H9 (cell line): ENCODE measurements around the gene SLC39A2. TPM values are rescaled to one million over a fixed set of nuclear protein-coding genes. Genes with fewer than 3 reads are reported as not detected.

ENCODE experiments used
- DNase-seq: peaks from one replicate; pipeline ENCODE4 v3.0.0-alpha.2; 2017
- H2AFZ ChIP-seq: one replicate; pipeline ENCODE4 v1.6.1; 2013; ENCODE audit warnings: mild to moderate bottlenecking, low read length, control low read depth, moderate library complexity
- H2AK5ac ChIP-seq: 2 replicates; pipeline ENCODE4 v1.6.1; 2013; ENCODE audit warnings: low read length, control low read depth, mixed read lengths; ENCODE audit not compliant: insufficient read length
- H2BK120ac ChIP-seq: one replicate; pipeline ENCODE4 v1.6.1; 2013; ENCODE audit warnings: low read depth, mild to moderate bottlenecking, low read length, control low read depth, inconsistent platforms; ENCODE audit not compliant: poor library complexity, severe bottlenecking
- H2BK12ac ChIP-seq: 2 replicates; pipeline ENCODE4 v1.6.1; 2013; ENCODE audit warnings: low read length, control low read depth, mixed read lengths, low read depth; ENCODE audit not compliant: insufficient read length
- H2BK15ac ChIP-seq: 2 replicates; pipeline ENCODE4 v1.6.1; 2013; ENCODE audit warnings: low read depth, low read length, control low read depth
- H2BK20ac ChIP-seq: one replicate; pipeline ENCODE4 v1.6.1; 2013; ENCODE audit warnings: low read depth, mild to moderate bottlenecking, low read length, control low read depth, inconsistent platforms; ENCODE audit not compliant: poor library complexity, severe bottlenecking
- H2BK5ac ChIP-seq: 2 replicates; pipeline ENCODE4 v1.6.1; 2013; ENCODE audit warnings: low read length, control low read depth, mixed read lengths; ENCODE audit not compliant: insufficient read length
- H3K14ac ChIP-seq: 2 replicates; pipeline ENCODE4 v1.6.1; 2013; ENCODE audit warnings: low read length, control low read depth; ENCODE audit not compliant: insufficient read depth
- H3K18ac ChIP-seq: 2 replicates; pipeline ENCODE4 v1.6.1; 2013; ENCODE audit warnings: low read depth, mild to moderate bottlenecking, mixed read lengths, low read length, control low read depth; ENCODE audit not compliant: insufficient read length
- H3K23ac ChIP-seq: 2 replicates; pipeline ENCODE4 v1.6.1; 2013; ENCODE audit warnings: low read length, control low read depth, mixed read lengths, low read depth; ENCODE audit not compliant: insufficient read length
- H3K23me2 ChIP-seq: 2 replicates; pipeline ENCODE4 v1.6.1; 2013; ENCODE audit warnings: low read depth, mild to moderate bottlenecking, mixed read lengths, low read length, control low read depth; ENCODE audit not compliant: insufficient read length, poor library complexity, severe bottlenecking
- H3K27ac ChIP-seq: 2 replicates; pipeline ENCODE4 v1.5.1; 2013; ENCODE audit warnings: low read length, control low read depth, mixed read lengths, low read depth; ENCODE audit not compliant: insufficient read length
- H3K27me3 ChIP-seq: 2 replicates; pipeline ENCODE4 v1.6.1; 2013; ENCODE audit warnings: low read length, control low read depth, inconsistent platforms; ENCODE audit not compliant: insufficient read depth
- H3K4ac ChIP-seq: 2 replicates; pipeline ENCODE4 v1.6.1; 2013; ENCODE audit warnings: low read depth, mild to moderate bottlenecking, control low read depth, inconsistent platforms, low read length, moderate library complexity
- H3K4me1 ChIP-seq: 2 replicates; pipeline ENCODE4 v1.6.1; 2013; ENCODE audit warnings: low read length, control low read depth, inconsistent platforms; ENCODE audit not compliant: insufficient read depth
- H3K4me2 ChIP-seq: 2 replicates; pipeline ENCODE4 v1.6.1; 2013; ENCODE audit warnings: low read length, control low read depth, mixed read lengths; ENCODE audit not compliant: insufficient read length, insufficient read depth
- H3K56ac ChIP-seq: 2 replicates; pipeline ENCODE4 v1.6.1; 2013; ENCODE audit warnings: low read depth, mild to moderate bottlenecking, mixed read lengths, low read length, control low read depth; ENCODE audit not compliant: insufficient read length
- H3K79me1 ChIP-seq: 2 replicates; pipeline ENCODE4 v1.6.1; 2013; ENCODE audit warnings: low read depth, mild to moderate bottlenecking, moderate library complexity, low read length, control low read depth, inconsistent platforms; ENCODE audit not compliant: insufficient read depth, poor library complexity, severe bottlenecking
- H3K79me2 ChIP-seq: 2 replicates; pipeline ENCODE4 v1.6.1; 2013; ENCODE audit warnings: low read length, control low read depth, inconsistent platforms; ENCODE audit not compliant: insufficient read depth
- H3K9ac ChIP-seq: 2 replicates; pipeline ENCODE4 v1.6.1; 2013; ENCODE audit warnings: low read length, control low read depth, mixed read lengths; ENCODE audit not compliant: insufficient read length; ENCODE audit errors: extremely low read depth
- H3K9me3 ChIP-seq: one replicate; pipeline ENCODE4 v1.6.1; 2013; ENCODE audit warnings: low read depth, low read length, inconsistent platforms; ENCODE audit not compliant: control insufficient read depth
- H3T11ph ChIP-seq: one replicate; pipeline ENCODE4 v1.6.1; 2013; ENCODE audit warnings: mild to moderate bottlenecking, low read length, control low read depth, inconsistent platforms
- H4K20me1 ChIP-seq: one replicate; pipeline ENCODE4 v1.6.1; 2013; ENCODE audit not compliant: control insufficient read depth, insufficient read length, insufficient read depth
- H4K5ac ChIP-seq: 2 replicates; pipeline ENCODE4 v1.6.1; 2013; ENCODE audit warnings: low read depth, mild to moderate bottlenecking, mixed read lengths, low read length, control low read depth; ENCODE audit not compliant: insufficient read length
- H4K8ac ChIP-seq: replicated peaks from 2 replicates; pipeline ENCODE4 v1.6.1; 2013; ENCODE audit warnings: low read length, control low read depth, mixed read lengths, low read depth; ENCODE audit not compliant: insufficient read length
- H4K91ac ChIP-seq: 2 replicates; pipeline ENCODE4 v1.6.1; 2013; ENCODE audit warnings: low read depth, mild to moderate bottlenecking, moderate library complexity, mixed read lengths, low read length, control low read depth; ENCODE audit not compliant: insufficient read length
- H3K27ac Mint-ChIP-seq, 3 experiments: 2 replicates in 2 of 3; 3 replicates in 1 of 3; pipeline ENCODE4 v1.8.0; 2020 to 2021; ENCODE audit warnings: mixed read lengths in 3 of 3, mild to moderate bottlenecking in 1 of 3, moderate library complexity in 1 of 3
- H3K27me3 Mint-ChIP-seq: 2 replicates; pipeline ENCODE4 v1.8.0; 2021; ENCODE audit warnings: low read depth, mild to moderate bottlenecking, moderate library complexity, mixed read lengths
- H3K36me3 Mint-ChIP-seq, 3 experiments: 2 replicates in 2 of 3; 3 replicates in 1 of 3; pipeline ENCODE4 v1.8.0; 2020 to 2021; ENCODE audit warnings: low read depth in 3 of 3, mixed read lengths in 3 of 3; ENCODE audit not compliant: insufficient read depth in 1 of 3
- H3K4me1 Mint-ChIP-seq, 2 experiments: 2 replicates each; pipeline ENCODE4 v1.8.0; 2020; ENCODE audit warnings: mixed read lengths in 2 of 2
- H3K4me3 Mint-ChIP-seq, 2 experiments: 2 replicates in 1 of 2; 3 replicates in 1 of 2; pipeline ENCODE4 v1.8.0; 2020 to 2021; ENCODE audit warnings: mild to moderate bottlenecking in 2 of 2, mixed read lengths in 2 of 2, moderate library complexity in 1 of 2
- H3K9me3 Mint-ChIP-seq, 2 experiments: 2 replicates in 1 of 2; 3 replicates in 1 of 2; pipeline ENCODE4 v1.8.0; 2020; ENCODE audit warnings: mild to moderate bottlenecking in 2 of 2, mixed read lengths in 2 of 2, moderate library complexity in 1 of 2
- WGBS: extraction: QIAGEN DNeasy Blood & Tissue Kit; methylation state at CpG from one replicate; pipeline ENCODE4 v1.1.7; 2013; ENCODE audit warnings: missing lambda C conversion rate, low lambda C conversion rate, mixed read lengths; ENCODE audit not compliant: insufficient read length; ENCODE audit errors: extremely low coverage; 5-methylcytosine and 5-hydroxymethylcytosine counted together
- microRNA-seq: library from miRNA; unstranded; fragments of <30 nt; microRNA quantifications from one replicate; pipeline ENCODE4, GENCODE V29; 2020; ENCODE audit warnings: borderline microRNAs expressed
- total RNA-seq: library from RNA; stranded (reverse); gene quantifications from 2 replicates; pipeline ENCODE4 v1.2.1, GENCODE V29; 2021
- TF ChIP-seq, protein P1 (sequence below): fragments of 200-600 bp; sonication (generic); conservative IDR thresholded peaks from 3 replicates; pipeline ENCODE4 v1.8.0; 2021; ENCODE audit warnings: antibody characterized with exemption, mild to moderate bottlenecking

SLC39A2 gene
- total RNA-seq, 1 experiment from 2014 or later = not detected

DNA sequence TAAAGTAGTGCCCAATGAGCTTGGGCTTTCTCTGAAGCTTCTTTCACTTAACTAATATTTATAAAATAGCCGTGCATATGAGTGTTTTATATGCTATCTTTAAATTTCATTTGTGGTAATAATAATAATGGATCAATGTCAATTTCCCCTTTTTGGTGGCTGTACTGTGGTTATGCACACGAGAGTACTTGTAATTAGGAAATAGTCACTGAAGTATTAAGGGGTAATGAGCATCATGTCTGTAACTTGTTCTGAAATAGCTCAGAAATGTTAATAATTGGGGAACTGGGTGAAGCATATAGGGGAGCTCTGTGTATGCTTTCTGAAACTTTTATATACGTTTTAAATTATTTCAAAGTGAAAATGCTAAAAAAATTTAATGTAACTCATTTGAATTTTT lies 51.5 kb downstream of the SLC39A2 start:
- Mint-ChIP-seq H3K27me3 (peaks cover 6% of the 10 kb centered on the region; the same call in 1 of the 2 replicates), H3K4me3 (no peak overlapping the region), H3K27ac (no peak overlapping the region), H3K9me3 (no peaks in the 10 kb centered on the region), H3K36me3 (no peaks in the 10 kb centered on the region), H3K4me1 (peaks cover 7 to 10% of the 10 kb centered on the region in 2 experiments)
- no peaks in the 10 kb centered on the region for H3K79me1 ChIP-seq
- no peaks in the 10 kb centered on the region for H3K79me2 ChIP-seq
- no CpG with 5 or more reads among the region's 3 CpGs for WGBS
- DNase-seq = no peak
- no peak overlapping the region for H2BK120ac ChIP-seq
- no peaks in the 10 kb centered on the region for H3K23me2 ChIP-seq
- no peak overlapping the region for H3K27ac ChIP-seq
- no peak overlapping the region for H4K8ac ChIP-seq
- no peak overlapping the region for H3K4ac ChIP-seq
- H3T11ph ChIP-seq = no peak overlapping the region
- no peak overlapping the region for H2AFZ ChIP-seq
- H3K14ac ChIP-seq = no peak overlapping the region
- H3K56ac ChIP-seq = no peak overlapping the region
- H2BK15ac ChIP-seq = no peak overlapping the region
- H4K20me1 ChIP-seq = no peaks in the 10 kb centered on the region
- H3K4me2 ChIP-seq = no peak overlapping the region
- no peak overlapping the region for H2BK20ac ChIP-seq
- H2AK5ac ChIP-seq = no peak overlapping the region
- no peak overlapping the region for H2BK5ac ChIP-seq
- no peaks in the 10 kb centered on the region; the same call in 1 of the 2 replicates for H3K4me1 ChIP-seq
- no peak overlapping the region for H3K23ac ChIP-seq
- no peak overlapping the region for H4K91ac ChIP-seq
- no peak overlapping the region for H3K9ac ChIP-seq
- no peak overlapping the region for H3K18ac ChIP-seq
- H3K9me3 ChIP-seq = no peaks in the 10 kb centered on the region
- no peaks in the 10 kb centered on the region for H3K27me3 ChIP-seq
- no peak overlapping the region for H2BK12ac ChIP-seq
- H4K5ac ChIP-seq = no peak overlapping the region
- TF ChIP-seq, protein P1, sequence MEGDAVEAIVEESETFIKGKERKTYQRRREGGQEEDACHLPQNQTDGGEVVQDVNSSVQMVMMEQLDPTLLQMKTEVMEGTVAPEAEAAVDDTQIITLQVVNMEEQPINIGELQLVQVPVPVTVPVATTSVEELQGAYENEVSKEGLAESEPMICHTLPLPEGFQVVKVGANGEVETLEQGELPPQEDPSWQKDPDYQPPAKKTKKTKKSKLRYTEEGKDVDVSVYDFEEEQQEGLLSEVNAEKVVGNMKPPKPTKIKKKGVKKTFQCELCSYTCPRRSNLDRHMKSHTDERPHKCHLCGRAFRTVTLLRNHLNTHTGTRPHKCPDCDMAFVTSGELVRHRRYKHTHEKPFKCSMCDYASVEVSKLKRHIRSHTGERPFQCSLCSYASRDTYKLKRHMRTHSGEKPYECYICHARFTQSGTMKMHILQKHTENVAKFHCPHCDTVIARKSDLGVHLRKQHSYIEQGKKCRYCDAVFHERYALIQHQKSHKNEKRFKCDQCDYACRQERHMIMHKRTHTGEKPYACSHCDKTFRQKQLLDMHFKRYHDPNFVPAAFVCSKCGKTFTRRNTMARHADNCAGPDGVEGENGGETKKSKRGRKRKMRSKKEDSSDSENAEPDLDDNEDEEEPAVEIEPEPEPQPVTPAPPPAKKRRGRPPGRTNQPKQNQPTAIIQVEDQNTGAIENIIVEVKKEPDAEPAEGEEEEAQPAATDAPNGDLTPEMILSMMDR = no peak

Small RNAs within 50 kb of the gene (microRNA-seq; reads per million reads assigned to microRNA genes)
- not detected for gene MIR6717

Other genes with a start within 250 kb of the SLC39A2 start
- gene EDDM3B, start 230.9 kb upstream of the SLC39A2 start, total RNA-seq = not detected in 2 replicates
- not detected in 2 replicates for gene RNASE6, start 218.0 kb upstream of the SLC39A2 start, total RNA-seq
- 1.2 and 1.6 TPM in 2 replicates for gene RNASE1, start 196.4 kb upstream of the SLC39A2 start, total RNA-seq
- not detected in 2 replicates for gene RNASE3, start 107.9 kb upstream of the SLC39A2 start, total RNA-seq
- gene RNASE2, start 43.8 kb upstream of the SLC39A2 start, total RNA-seq = not detected in 2 replicates
- 77.9 and 81.4 TPM in 2 replicates for gene METTL17, start 9.3 kb upstream of the SLC39A2 start, total RNA-seq
- gene NDRG2, start 25.8 kb downstream of the SLC39A2 start, total RNA-seq = 18.1 and 20.6 TPM in 2 replicates
- gene TPPP2, start 30.9 kb downstream of the SLC39A2 start, total RNA-seq = not detected in 2 replicates
- not detected in 2 replicates for gene RNASE13, start 35.5 kb downstream of the SLC39A2 start, total RNA-seq
- gene RNASE7, start 43.1 kb downstream of the SLC39A2 start, total RNA-seq = not detected in 2 replicates
- not detected in 2 replicates for gene RNASE8, start 58.5 kb downstream of the SLC39A2 start, total RNA-seq
- 71.1 and 71.4 TPM in 2 replicates for gene ARHGEF40, start 71.0 kb downstream of the SLC39A2 start, total RNA-seq
- gene ZNF219, start 99.4 kb downstream of the SLC39A2 start, total RNA-seq = 84.5 and 87.6 TPM in 2 replicates
- 1.9 and 2.2 TPM in 2 replicates for gene TMEM253, start 101.8 kb downstream of the SLC39A2 start, total RNA-seq
- not detected in 2 replicates for gene OR5AU1, start 156.8 kb downstream of the SLC39A2 start, total RNA-seq